HG02678 (cell line): ENCODE results near the gene TNP2.

Source experiments
- ATAC-seq: cut with Tn5 transposase; IDR thresholded peaks from one replicate; pipeline ENCODE4 v1.9.1; 2021; ENCODE audit warnings: mild to moderate bottlenecking, moderate library complexity; ENCODE audit not compliant: unreplicated experiment

The TNP2 gene

GRCh38 chr16:11278681-11279628 lies 9.8 kb upstream of the TNP2 start:
- no peak for ATAC-seq

GRCh38 chr16:11277607-11278337 lies 8.6 kb upstream of the TNP2 start:
- no peak for ATAC-seq

GRCh38 chr16:11276896-11277593 lies 7.9 kb upstream of the TNP2 start:
- ATAC-seq = no peak

GRCh38 chr16:11276143-11276895 lies 7.2 kb upstream of the TNP2 start, which contains the start of gene PRM2:
PRM2 (minus strand) TSS chr16:11276480; CDS start chr16:11276370, 110 bp downstream.
- no peak for ATAC-seq

- ATAC-seq = no peak
Measured at GRCh38 chr16:11274964-11275363, 5.8 kb upstream of the TNP2 start.

GRCh38 chr16:11273721-11274324 lies 4.7 kb upstream of the TNP2 start:
- ATAC-seq = no peak

GRCh38 chr16:11272921-11273720 lies 4.0 kb upstream of the TNP2 start, which contains the start of gene PRM3:
PRM3 (minus strand) TSS chr16:11273629; CDS start chr16:11273595, 34 bp downstream.
- no peak for ATAC-seq

GRCh38 chr16:11272484-11272883 lies 3.4 kb upstream of the TNP2 start:
- no peak for ATAC-seq

GRCh38 chr16:11271610-11272009 lies 2.5 kb upstream of the TNP2 start:
- no peak for ATAC-seq

GRCh38 chr16:11270602-11271162 lies 1.6 kb upstream of the TNP2 start:
- ATAC-seq = no peak

- ATAC-seq = no peak
Measured at GRCh38 chr16:11265124-11265523, 4.0 kb downstream of the TNP2 start.

- no peak for ATAC-seq
Measured at GRCh38 chr16:11264155-11264832, 4.8 kb downstream of the TNP2 start.

- ATAC-seq = no peak
Measured at GRCh38 chr16:11263737-11264136, 5.4 kb downstream of the TNP2 start.

- no peak for ATAC-seq
Measured at GRCh38 chr16:11262915-11263314, 6.2 kb downstream of the TNP2 start.

- ATAC-seq = no peak
Measured at GRCh38 chr16:11260596-11260966, 8.5 kb downstream of the TNP2 start.

GRCh38 chr16:11259655-11260595 lies 9.2 kb downstream of the TNP2 start:
- ATAC-seq = no peak
